ENCODE measurements around the gene LCN12. TPM values are rescaled to one million over a fixed set of nuclear protein-coding genes. Genes with fewer than 3 reads are reported as not detected.

LCN12 gene
- polyA plus RNA-seq, 1 of the 3 experiments (the other 2 are of a cell fraction), result 0.87 TPM

DNA sequence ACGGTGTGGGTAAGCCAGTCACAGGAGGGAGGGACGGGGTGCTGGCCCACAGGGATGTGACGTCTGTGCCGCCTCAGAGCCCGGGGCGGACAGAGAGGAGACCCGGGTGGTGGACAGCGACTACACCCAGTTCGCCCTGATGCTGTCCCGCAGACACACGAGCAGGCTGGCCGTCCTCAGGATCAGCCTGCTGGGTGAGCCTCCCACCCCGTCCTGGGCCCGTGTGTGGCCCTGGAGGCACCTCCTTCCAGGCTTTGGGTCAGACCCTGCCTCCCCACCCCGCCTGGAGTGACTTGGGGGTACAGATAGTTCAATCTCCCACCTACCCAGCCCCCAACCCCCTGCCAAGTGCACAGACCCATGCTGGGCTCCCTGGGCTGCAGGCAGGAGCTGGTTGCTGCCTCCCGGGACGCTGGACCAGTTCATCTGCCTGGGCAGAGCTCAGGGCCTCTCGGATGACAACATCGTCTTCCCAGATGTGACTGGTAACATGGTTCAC is 1.7 kb downstream of the LCN12 start:
- WGBS (ENCODE audit: low lambda C conversion rate), result 100% methylated on average over 3 of the region's 19 CpGs
- Histone ChIP-seq H3K4me2 (no peak overlapping the region), H3K9me2 (no peaks in the 10 kb centered on the region), H4K20me1 (ENCODE audit: insufficient read depth) (no peaks in the 10 kb centered on the region), H3K36me3 (replicated peaks in 1 of 2; ENCODE audit: control insufficient read depth in 1 of 2, insufficient read depth in 2 of 2, low read length in 1 of 2) (no peaks in the 10 kb centered on the region), H3K9ac (no peak overlapping the region), H2AFZ (ENCODE audit: low read depth) (no peak overlapping the region), H3K4me3 (ENCODE audit: low read depth in 2 of 2, low read length in 1 of 2) (no peak overlapping the region), H3K27ac (ENCODE audit: low read depth in 2 of 2, low read length in 1 of 2) (no peak overlapping the region), H3K79me2 (ENCODE audit: insufficient read depth) (no peaks in the 10 kb centered on the region), H3K27me3 (ENCODE audit: insufficient read depth) (no peaks in the 10 kb centered on the region), H3F3A (replicated peaks; ENCODE audit: insufficient read depth) (no peaks in the 10 kb centered on the region), H3K9me3 (no peaks in the 10 kb centered on the region), H3K4me1 (ENCODE audit: control insufficient read depth in 1 of 2, insufficient read depth in 2 of 2, low read depth in 1 of 2, low read length in 1 of 2) (peaks cover 0 to 25% of the 10 kb centered on the region in 2 experiments; a peak in 2 of 4 replicates)
- DNase-seq, result no peak
- ChIA-PET POLR2A (interaction anchor here (0.6 kb wide), 1 partner anchor 9 kb away, joined by 4 read pairs; no protein-coding TSS in a partner anchor), CTCF (interaction anchor here (13.2 kb wide), 1 partner anchor 79 kb away, joined by 350 read pairs; the partner anchor contains the start of genes ABCA2 and FUT7)
- TF ChIP-seq MXI1 (IDR thresholded peaks at IDR 0.05; ENCODE audit: low read depth, low read length) (no peak), EZH2phosphoT487 (IDR thresholded peaks at IDR 0.05; ENCODE audit: borderline replicate concordance, low read depth) (no peak), GATA2 (CRISPR knock-in tag; IDR thresholded peaks at IDR 0.05) (no peak), MEF2A (IDR thresholded peaks at IDR 0.05; ENCODE audit: borderline replicate concordance, low read depth) (no peak), TCF12 (IDR thresholded peaks at IDR 0.05) (no peak), JUND (IDR thresholded peaks at IDR 0.05) (no peak), NFIC (IDR thresholded peaks at IDR 0.05; ENCODE audit: borderline replicate concordance) (no peak), SMC3 (IDR thresholded peaks at IDR 0.05; ENCODE audit: low read depth, low read length) (no peak), CHD2 (IDR thresholded peaks at IDR 0.05; ENCODE audit: low read length, partially characterized antibody) (no peak), FOXJ3 (CRISPR knock-in tag; IDR thresholded peaks at IDR 0.05) (no peak)
- TF ChIP-seq, protein P1, sequence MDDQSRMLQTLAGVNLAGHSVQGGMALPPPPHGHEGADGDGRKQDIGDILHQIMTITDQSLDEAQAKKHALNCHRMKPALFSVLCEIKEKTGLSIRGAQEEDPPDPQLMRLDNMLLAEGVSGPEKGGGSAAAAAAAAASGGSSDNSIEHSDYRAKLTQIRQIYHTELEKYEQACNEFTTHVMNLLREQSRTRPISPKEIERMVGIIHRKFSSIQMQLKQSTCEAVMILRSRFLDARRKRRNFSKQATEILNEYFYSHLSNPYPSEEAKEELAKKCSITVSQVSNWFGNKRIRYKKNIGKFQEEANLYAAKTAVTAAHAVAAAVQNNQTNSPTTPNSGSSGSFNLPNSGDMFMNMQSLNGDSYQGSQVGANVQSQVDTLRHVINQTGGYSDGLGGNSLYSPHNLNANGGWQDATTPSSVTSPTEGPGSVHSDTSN (IDR thresholded peaks at IDR 0.05), result no peak

DNA sequence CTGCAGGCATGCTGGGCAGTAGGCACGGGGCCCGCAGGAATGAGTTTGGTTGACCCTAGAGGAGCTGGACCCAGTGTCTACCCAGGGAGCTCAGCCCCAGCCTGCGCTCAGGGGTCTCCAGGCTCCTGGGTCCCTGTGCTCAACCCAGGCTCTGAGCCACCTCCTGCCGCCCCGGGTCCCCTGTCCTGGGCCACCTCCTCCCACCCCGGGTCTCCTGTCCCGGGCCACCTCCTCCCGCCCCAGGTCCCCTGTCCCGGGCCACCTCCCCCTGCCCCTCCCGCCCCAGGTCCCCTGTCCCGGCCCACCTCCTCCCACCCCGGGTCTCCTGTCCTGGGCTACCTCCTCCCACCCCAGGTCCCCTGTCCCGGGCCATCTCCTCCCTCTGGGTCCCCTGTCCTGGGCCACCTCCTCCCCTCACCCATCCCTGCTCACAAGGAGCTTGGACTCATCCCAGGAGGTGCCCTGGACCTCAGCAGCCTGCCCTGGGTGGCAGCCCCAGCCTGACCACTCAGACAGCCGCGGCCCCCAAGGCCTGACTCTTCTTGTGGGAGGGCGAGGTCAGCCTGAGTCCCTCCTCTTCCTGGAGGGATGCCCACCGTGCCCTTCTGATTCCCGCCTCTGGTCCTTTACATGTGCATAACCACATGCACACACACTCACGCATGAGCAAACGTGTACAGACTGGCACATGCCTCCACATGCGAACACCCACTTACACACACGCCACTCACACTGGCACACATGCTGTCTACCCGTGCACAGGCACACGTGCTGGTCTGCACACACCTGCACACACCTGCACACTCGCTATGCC is 2.4 kb downstream of the LCN12 start:
- no peaks in the 10 kb centered on the region for H3K79me2 ChIP-seq (ENCODE audit: insufficient read depth)
- H3K27ac ChIP-seq (ENCODE audit: low read depth in 2 of 2, low read length in 1 of 2), result no peak overlapping the region
- H3F3A ChIP-seq (replicated peaks; ENCODE audit: insufficient read depth), result no peaks in the 10 kb centered on the region
- CTCF ChIA-PET, result interaction anchor here (13.2 kb wide), 1 partner anchor 78 kb away, joined by 350 read pairs; the partner anchor contains the start of genes ABCA2 and FUT7
- H3K27me3 ChIP-seq (ENCODE audit: insufficient read depth), result no peaks in the 10 kb centered on the region
- 77% methylated on average over 18 of the region's 25 CpGs for WGBS (ENCODE audit: low lambda C conversion rate)
- no peak for DNase-seq
- no peaks in the 10 kb centered on the region for H3K9me3 ChIP-seq
- POLR2A ChIA-PET, result interaction anchor here (0.6 kb wide), 1 partner anchor 8 kb away, joined by 4 read pairs; no protein-coding TSS in a partner anchor
- H3K4me3 ChIP-seq (ENCODE audit: low read depth in 2 of 2, low read length in 1 of 2), result no peak overlapping the region
- no peak overlapping the region for H3K9ac ChIP-seq
- H2AFZ ChIP-seq (ENCODE audit: low read depth), result no peak overlapping the region
- H3K4me1 ChIP-seq (ENCODE audit: control insufficient read depth in 1 of 2, insufficient read depth in 2 of 2, low read depth in 1 of 2, low read length in 1 of 2), result peaks cover 0 to 23% of the 10 kb centered on the region in 2 experiments; a peak in 2 of 4 replicates
- no peaks in the 10 kb centered on the region for H4K20me1 ChIP-seq (ENCODE audit: insufficient read depth)
- no peak overlapping the region for H3K4me2 ChIP-seq
- H3K36me3 ChIP-seq (replicated peaks in 1 of 2; ENCODE audit: control insufficient read depth in 1 of 2, insufficient read depth in 2 of 2, low read length in 1 of 2), result no peaks in the 10 kb centered on the region
- H3K9me2 ChIP-seq, result no peaks in the 10 kb centered on the region
- TF ChIP-seq CHD2 (IDR thresholded peaks at IDR 0.05; ENCODE audit: low read length, partially characterized antibody) (no peak), EP300 (IDR thresholded peaks at IDR 0.05; ENCODE audit: borderline replicate concordance in 1 of 2, low read depth in 1 of 2, low read length in 1 of 2) (no peak), RFX5 (IDR thresholded peaks at IDR 0.05; ENCODE audit: low read length) (no peak), TCF12 (IDR thresholded peaks at IDR 0.05) (no peak), FOXJ3 (CRISPR knock-in tag; IDR thresholded peaks at IDR 0.05) (no peak), RCOR1 (IDR thresholded peaks at IDR 0.05; ENCODE audit: low read length) (no peak), RXRA (IDR thresholded peaks at IDR 0.05; ENCODE audit: borderline replicate concordance, low read depth) (no peak), TAF1 (IDR thresholded peaks at IDR 0.05; ENCODE audit: borderline replicate concordance, low read depth, low read length) (no peak), POLR2AphosphoS5 (IDR thresholded peaks at IDR 0.05; ENCODE audit: low read depth, low read length) (no peak), SIN3A (IDR thresholded peaks at IDR 0.05; ENCODE audit: borderline replicate concordance, low read depth, low read length) (no peak)
- TF ChIP-seq, protein P2, sequence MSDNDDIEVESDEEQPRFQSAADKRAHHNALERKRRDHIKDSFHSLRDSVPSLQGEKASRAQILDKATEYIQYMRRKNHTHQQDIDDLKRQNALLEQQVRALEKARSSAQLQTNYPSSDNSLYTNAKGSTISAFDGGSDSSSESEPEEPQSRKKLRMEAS (IDR thresholded peaks at IDR 0.05; ENCODE audit: low read depth), result no peak
- TF ChIP-seq, protein P3, sequence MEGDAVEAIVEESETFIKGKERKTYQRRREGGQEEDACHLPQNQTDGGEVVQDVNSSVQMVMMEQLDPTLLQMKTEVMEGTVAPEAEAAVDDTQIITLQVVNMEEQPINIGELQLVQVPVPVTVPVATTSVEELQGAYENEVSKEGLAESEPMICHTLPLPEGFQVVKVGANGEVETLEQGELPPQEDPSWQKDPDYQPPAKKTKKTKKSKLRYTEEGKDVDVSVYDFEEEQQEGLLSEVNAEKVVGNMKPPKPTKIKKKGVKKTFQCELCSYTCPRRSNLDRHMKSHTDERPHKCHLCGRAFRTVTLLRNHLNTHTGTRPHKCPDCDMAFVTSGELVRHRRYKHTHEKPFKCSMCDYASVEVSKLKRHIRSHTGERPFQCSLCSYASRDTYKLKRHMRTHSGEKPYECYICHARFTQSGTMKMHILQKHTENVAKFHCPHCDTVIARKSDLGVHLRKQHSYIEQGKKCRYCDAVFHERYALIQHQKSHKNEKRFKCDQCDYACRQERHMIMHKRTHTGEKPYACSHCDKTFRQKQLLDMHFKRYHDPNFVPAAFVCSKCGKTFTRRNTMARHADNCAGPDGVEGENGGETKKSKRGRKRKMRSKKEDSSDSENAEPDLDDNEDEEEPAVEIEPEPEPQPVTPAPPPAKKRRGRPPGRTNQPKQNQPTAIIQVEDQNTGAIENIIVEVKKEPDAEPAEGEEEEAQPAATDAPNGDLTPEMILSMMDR (IDR thresholded peaks at IDR 0.05), result no peak
- TF ChIP-seq, protein P4, sequence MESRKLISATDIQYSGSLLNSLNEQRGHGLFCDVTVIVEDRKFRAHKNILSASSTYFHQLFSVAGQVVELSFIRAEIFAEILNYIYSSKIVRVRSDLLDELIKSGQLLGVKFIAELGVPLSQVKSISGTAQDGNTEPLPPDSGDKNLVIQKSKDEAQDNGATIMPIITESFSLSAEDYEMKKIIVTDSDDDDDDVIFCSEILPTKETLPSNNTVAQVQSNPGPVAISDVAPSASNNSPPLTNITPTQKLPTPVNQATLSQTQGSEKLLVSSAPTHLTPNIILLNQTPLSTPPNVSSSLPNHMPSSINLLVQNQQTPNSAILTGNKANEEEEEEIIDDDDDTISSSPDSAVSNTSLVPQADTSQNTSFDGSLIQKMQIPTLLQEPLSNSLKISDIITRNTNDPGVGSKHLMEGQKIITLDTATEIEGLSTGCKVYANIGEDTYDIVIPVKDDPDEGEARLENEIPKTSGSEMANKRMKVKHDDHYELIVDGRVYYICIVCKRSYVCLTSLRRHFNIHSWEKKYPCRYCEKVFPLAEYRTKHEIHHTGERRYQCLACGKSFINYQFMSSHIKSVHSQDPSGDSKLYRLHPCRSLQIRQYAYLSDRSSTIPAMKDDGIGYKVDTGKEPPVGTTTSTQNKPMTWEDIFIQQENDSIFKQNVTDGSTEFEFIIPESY (IDR thresholded peaks at IDR 0.05; ENCODE audit: borderline replicate concordance, low read depth), result no peak

Measured in SK-N-SH (cell line).